Measurements from ENCODE around the gene IZUMO1. TPM values are rescaled to one million over a fixed set of nuclear protein-coding genes. Genes with fewer than 3 reads are reported as not detected.
"Not testable (repeated sequence)": the region's sequence is repeated elsewhere in the genome, so short reads cannot be mapped to it uniquely, and the experiment has no call there.

Gene IZUMO1
- total RNA-seq, 1 donor from 2014 or later: not detected

GRCh38 chr19:48722196-48722708, 24.5 kb downstream of the IZUMO1 start:
- DNase-seq (ENCODE audit: low spot score): no peak
- peak overlapping the region; percentile 37 for H3K4me3 Mint-ChIP-seq
- H3K9me3 Mint-ChIP-seq: peaks cover 17% of the 10 kb centered on the region
- no peaks in the 10 kb centered on the region for H3K27me3 Mint-ChIP-seq (ENCODE audit: insufficient read depth)
- H3K36me3 Mint-ChIP-seq (ENCODE audit: low read depth): peaks cover 13% of the 10 kb centered on the region
- H3K27ac Mint-ChIP-seq: no peak overlapping the region
- H3K4me1 Mint-ChIP-seq (ENCODE audit: low read depth): peaks cover 31% of the 10 kb centered on the region
- intact Hi-C loops (cut with micrococcal nuclease): loop anchor here (10.0 kb wide), 3 partner anchors 243 to 1677 kb away; partner anchors contain the start of genes C19orf73, FTL, LIN7B and PPFIA3

DNA sequence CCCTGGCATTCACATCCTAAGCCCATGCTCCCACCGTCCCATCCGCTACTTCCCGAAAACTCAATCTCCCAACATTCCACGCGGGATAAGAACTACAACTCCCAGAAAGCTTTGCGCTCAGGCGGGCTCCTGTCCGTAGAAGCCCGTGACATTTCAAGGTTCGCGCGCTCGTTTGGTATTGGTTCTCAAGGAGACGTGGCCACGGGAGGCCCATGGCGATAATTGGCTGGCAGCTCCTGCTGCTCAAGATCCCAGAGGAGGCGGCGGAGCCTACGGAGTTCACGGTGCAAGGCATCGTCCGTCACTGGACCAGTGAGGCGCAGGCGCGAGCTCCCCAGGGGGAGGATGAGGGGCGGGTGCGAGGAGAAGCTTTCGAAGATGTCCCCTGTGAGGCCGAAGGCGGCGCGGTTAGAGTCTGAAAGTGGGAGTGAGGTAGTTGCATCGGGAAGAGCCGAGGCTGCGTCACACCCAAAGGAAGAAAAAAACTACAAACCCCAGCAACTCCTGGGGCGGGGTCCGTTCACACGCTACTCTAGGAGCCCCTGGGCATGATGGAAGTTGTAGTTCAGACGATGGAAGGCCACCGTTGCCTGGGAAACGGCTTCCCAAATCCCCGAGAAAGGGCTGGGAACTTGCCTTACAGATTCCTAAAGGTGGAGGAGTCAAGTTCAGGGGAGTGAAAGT, 26.0 kb downstream of the IZUMO1 start:
- Mint-ChIP-seq H3K4me1 (ENCODE audit: low read depth) (peaks cover 23% of the 10 kb centered on the region), H3K36me3 (ENCODE audit: low read depth) (peaks cover 7% of the 10 kb centered on the region), H3K4me3 (peak overlapping the region; percentile 92), H3K9me3 (peaks cover 11% of the 10 kb centered on the region), H3K27me3 (ENCODE audit: insufficient read depth) (no peaks in the 10 kb centered on the region), H3K27ac (peak overlapping the region; percentile 98)
- peak; percentile 91 for DNase-seq (ENCODE audit: low spot score)
- intact Hi-C loops (cut with micrococcal nuclease): loop anchor here (1.0 to 10.0 kb wide), 8 partner anchors 18 to 1676 kb away; partner anchors contain the start of genes C19orf73, FTL, LIN7B and PPFIA3

DNA sequence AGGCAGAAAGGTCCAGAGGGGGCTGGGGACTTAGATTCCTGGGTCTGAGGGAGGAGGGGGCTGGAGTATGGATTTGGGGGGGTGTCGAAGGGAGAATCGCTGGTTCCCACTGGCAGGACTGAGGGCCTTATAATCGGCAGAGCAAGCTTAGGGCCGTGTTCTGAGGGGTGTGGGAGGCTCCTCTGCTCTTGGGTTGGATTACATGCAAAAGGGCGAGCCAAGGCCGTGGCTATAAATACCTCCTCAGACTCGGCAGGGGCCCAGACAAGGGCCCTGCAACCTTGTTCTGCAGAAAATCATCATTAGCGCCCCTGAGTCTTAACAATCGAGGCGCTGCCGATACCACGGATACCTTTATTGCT, 26.5 kb downstream of the IZUMO1 start:
- H3K36me3 Mint-ChIP-seq (ENCODE audit: low read depth): peaks cover 5% of the 10 kb centered on the region

GRCh38 chr19:48719263-48720171, 27.2 kb downstream of the IZUMO1 start, which contains the start of gene MAMSTR:
TSS of gene MAMSTR (minus strand) at chr19:48719725. CDS start at chr19:48719031, 694 bp downstream.
- DNase-seq (ENCODE audit: low spot score): no peak
- Mint-ChIP-seq H3K9me3 (no peaks in the 10 kb centered on the region), H3K4me3 (peak within 1 kb of the TSS; percentile 92), H3K27ac (peak within 1 kb of the TSS; percentile 98), H3K27me3 (ENCODE audit: insufficient read depth) (no peaks in the 10 kb centered on the region), H3K36me3 (ENCODE audit: low read depth) (no peaks in the 10 kb centered on the region), H3K4me1 (ENCODE audit: low read depth) (peaks cover 17% of the 10 kb centered on the region)
- intact Hi-C loops (cut with micrococcal nuclease): loop anchor here (2.0 to 10.0 kb wide), 6 partner anchors 75 to 1675 kb away; partner anchors contain the start of genes C19orf73, EMP3, FTL and LIN7B

More for the DNA sequence above, 26.5 kb downstream of the IZUMO1 start:
- no peak for DNase-seq (ENCODE audit: low spot score)
- Mint-ChIP-seq H3K27ac (no peak overlapping the region), H3K4me3 (peak overlapping the region; percentile 92), H3K27me3 (ENCODE audit: insufficient read depth) (no peaks in the 10 kb centered on the region), H3K9me3 (peaks cover 6% of the 10 kb centered on the region), H3K4me1 (ENCODE audit: low read depth) (peaks cover 18% of the 10 kb centered on the region)
- intact Hi-C loops (cut with micrococcal nuclease): loop anchor here (2.0 to 10.0 kb wide), 4 partner anchors 75 to 1675 kb away; partner anchors contain the start of genes C19orf73, FTL, LIN7B and PPFIA3

GRCh38 chr19:48718711-48719231, 27.9 kb downstream of the IZUMO1 start:
- intact Hi-C loops (cut with micrococcal nuclease): loop anchor here (10.0 kb wide), 2 partner anchors 394 to 926 kb away; partner anchors contain the start of genes EMP3, RRAS and SCAF1
- no peaks in the 10 kb centered on the region for H3K36me3 Mint-ChIP-seq (ENCODE audit: low read depth)
- DNase-seq (ENCODE audit: low spot score): no peak
- H3K27me3 Mint-ChIP-seq (ENCODE audit: insufficient read depth): no peaks in the 10 kb centered on the region
- no peak overlapping the region for H3K4me3 Mint-ChIP-seq
- H3K4me1 Mint-ChIP-seq (ENCODE audit: low read depth): peaks cover 19% of the 10 kb centered on the region
- no peak overlapping the region for H3K27ac Mint-ChIP-seq
- H3K9me3 Mint-ChIP-seq: no peaks in the 10 kb centered on the region

- not testable (repeated sequence) for DNase-seq (ENCODE audit: low spot score); H3K9me3 Mint-ChIP-seq; H3K36me3 Mint-ChIP-seq (ENCODE audit: low read depth); H3K4me3 Mint-ChIP-seq; H3K27me3 Mint-ChIP-seq (ENCODE audit: insufficient read depth); H3K27ac Mint-ChIP-seq
- H3K4me1 Mint-ChIP-seq (ENCODE audit: low read depth): peaks cover 19% of the 10 kb centered on the region
- intact Hi-C loops (cut with micrococcal nuclease): loop anchor here (10.0 kb wide), 2 partner anchors 393 to 927 kb away; partner anchors contain the start of genes EMP3, RRAS and SCAF1
These were observed 28.6 kb downstream of the IZUMO1 start for GRCh38 chr19:48718106-48718505.

- Mint-ChIP-seq H3K4me3 (no peak overlapping the region), H3K9me3 (no peaks in the 10 kb centered on the region), H3K27ac (no peak overlapping the region), H3K36me3 (ENCODE audit: low read depth) (no peaks in the 10 kb centered on the region), H3K4me1 (ENCODE audit: low read depth) (peaks cover 19% of the 10 kb centered on the region), H3K27me3 (ENCODE audit: insufficient read depth) (peaks cover 1% of the 10 kb centered on the region)
- DNase-seq (ENCODE audit: low spot score): no peak
- intact Hi-C loops (cut with micrococcal nuclease): loop anchor here (10.0 kb wide), 2 partner anchors 392 to 928 kb away; partner anchors contain the start of genes EMP3, RRAS and SCAF1
These were observed 30.0 kb downstream of the IZUMO1 start for GRCh38 chr19:48716562-48717291.

- peak overlapping the region; percentile 47 for H3K4me3 Mint-ChIP-seq
- no peak for DNase-seq (ENCODE audit: low spot score)
- intact Hi-C loops (cut with micrococcal nuclease): loop anchor here (2.0 to 10.0 kb wide), 3 partner anchors 69 to 929 kb away; partner anchors contain the start of genes CA11, EMP3, RRAS and SCAF1
- H3K4me1 Mint-ChIP-seq (ENCODE audit: low read depth): peaks cover 13% of the 10 kb centered on the region
- peak overlapping the region; percentile 65 for H3K27ac Mint-ChIP-seq
- no peaks in the 10 kb centered on the region for H3K36me3 Mint-ChIP-seq (ENCODE audit: low read depth)
- peaks cover 1% of the 10 kb centered on the region for H3K27me3 Mint-ChIP-seq (ENCODE audit: insufficient read depth)
- no peaks in the 10 kb centered on the region for H3K9me3 Mint-ChIP-seq
These were observed 31.0 kb downstream of the IZUMO1 start for GRCh38 chr19:48715681-48716171.

GRCh38 chr19:48714759-48715675, 31.7 kb downstream of the IZUMO1 start:
- no peaks in the 10 kb centered on the region for H3K9me3 Mint-ChIP-seq
- peaks cover 8% of the 10 kb centered on the region for H3K4me1 Mint-ChIP-seq (ENCODE audit: low read depth)
- peaks cover 1% of the 10 kb centered on the region for H3K27me3 Mint-ChIP-seq (ENCODE audit: insufficient read depth)
- peak overlapping the region; percentile 80 for H3K4me3 Mint-ChIP-seq
- no peaks in the 10 kb centered on the region for H3K36me3 Mint-ChIP-seq (ENCODE audit: low read depth)
- intact Hi-C loops (cut with micrococcal nuclease): loop anchor here (1.0 to 10.0 kb wide), 11 partner anchors 10 to 930 kb away; partner anchors contain the start of genes CA11, CYTH2, EMP3 and NUCB1
- DNase-seq (ENCODE audit: low spot score): no peak
- H3K27ac Mint-ChIP-seq: peak overlapping the region; percentile 83

GRCh38 chr19:48713864-48714755, 32.6 kb downstream of the IZUMO1 start:
- Mint-ChIP-seq H3K4me1 (ENCODE audit: low read depth) (peaks cover 8% of the 10 kb centered on the region), H3K9me3 (no peaks in the 10 kb centered on the region), H3K36me3 (ENCODE audit: low read depth) (no peaks in the 10 kb centered on the region), H3K27me3 (ENCODE audit: insufficient read depth) (peaks cover 1% of the 10 kb centered on the region), H3K27ac (peak overlapping the region; percentile 83), H3K4me3 (peak overlapping the region; percentile 80)
- intact Hi-C loops (cut with micrococcal nuclease): loop anchor here (1.0 to 10.0 kb wide), 11 partner anchors 11 to 931 kb away; partner anchors contain the start of genes CA11, CYTH2, EMP3 and NUCB1
- DNase-seq (ENCODE audit: low spot score): peak; percentile 98

Measured in activated T-helper 1 cell treated with anti-CD3 and anti-CD28 coated beads, Interleukin-12 subunit alpha, Interleukin-12 subunit beta, Interleukin-2, Interleukin-4 antibody, amounts not matched to agents 30 ng/mL and 10 ng/mL and 1 ng/mL, durations not matched to agents 14 hours and 24 hours and 36 hours (primary cell).